GM19239 (cell line): ENCODE data around the gene DRAP1.

ENCODE experiments used
- DNase-seq: peaks from one replicate; pipeline ENCODE4 v3.0.0; 2011; ENCODE audit warnings: low spot score; ENCODE audit not compliant: insufficient read length
- FAIRE-seq: peaks from 2 replicates; lab custom pipeline; 2011; peaks lifted over from hg19 to GRCh38; lab: Jason Lieb, UNC

The DRAP1 gene

DNA sequence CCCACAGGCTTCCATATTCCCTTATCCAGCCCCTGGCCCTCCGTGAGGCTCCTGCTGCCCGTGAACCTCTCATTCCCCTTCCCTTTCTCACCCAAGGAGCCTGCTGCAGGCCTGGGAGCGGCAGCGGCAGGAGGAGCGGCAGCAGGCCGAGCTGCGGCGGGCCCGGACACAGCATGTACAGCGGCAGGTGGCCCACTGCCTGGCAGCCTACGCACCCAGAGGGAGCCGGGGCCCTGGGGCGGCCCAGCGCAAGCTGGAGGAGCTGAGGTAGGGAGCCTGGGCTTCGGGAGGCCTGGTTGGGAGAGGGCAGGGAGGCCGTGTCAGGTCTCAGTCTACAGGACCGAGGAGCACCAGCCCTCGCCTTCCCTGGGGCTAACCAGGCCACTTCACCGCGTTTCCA is 34.2 kb downstream of the DRAP1 start:
- no peak for DNase-seq
- no peak for FAIRE-seq

DNA sequence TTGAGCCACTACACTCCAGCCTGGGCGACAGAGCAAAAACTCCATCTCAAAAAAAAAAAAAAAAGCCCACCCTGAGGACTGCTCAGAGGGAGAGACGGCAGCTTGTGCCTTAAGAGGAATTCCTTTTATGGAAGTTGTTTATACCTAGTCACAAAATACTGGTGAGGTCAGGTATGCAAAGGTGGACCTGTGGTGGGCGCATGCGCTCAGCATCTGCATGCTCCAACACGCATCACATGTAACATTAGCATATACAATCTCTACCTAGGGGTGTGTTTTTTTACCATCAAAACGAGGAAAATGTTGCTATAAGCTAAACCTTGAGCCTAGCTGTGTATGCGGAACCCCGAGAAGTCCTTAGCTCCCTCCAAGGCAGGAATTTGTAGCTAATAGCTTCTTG is 35.5 kb downstream of the DRAP1 start:
- no peak for FAIRE-seq
- DNase-seq: no peak

DNA sequence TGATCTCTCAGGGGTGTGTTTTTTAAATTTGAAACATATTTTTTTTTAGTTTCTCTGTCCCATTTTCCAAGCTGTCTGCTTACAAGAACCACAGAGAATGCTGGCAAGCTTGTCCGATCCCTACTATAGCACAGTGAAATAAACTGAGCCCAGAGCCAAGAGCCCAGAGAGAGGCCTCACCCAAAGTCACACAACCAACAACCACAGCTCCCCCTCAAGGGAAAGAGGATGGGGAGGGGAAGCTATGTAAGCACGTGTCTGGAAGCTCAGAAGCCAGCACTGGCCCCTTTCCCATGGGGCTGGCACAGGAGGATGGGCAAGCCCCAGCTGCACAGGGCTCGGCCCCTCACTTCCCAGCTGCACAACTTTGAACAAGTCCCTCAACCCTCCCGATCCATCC is 39.1 kb downstream of the DRAP1 start:
- no peak for DNase-seq
- no peak for FAIRE-seq

DNA sequence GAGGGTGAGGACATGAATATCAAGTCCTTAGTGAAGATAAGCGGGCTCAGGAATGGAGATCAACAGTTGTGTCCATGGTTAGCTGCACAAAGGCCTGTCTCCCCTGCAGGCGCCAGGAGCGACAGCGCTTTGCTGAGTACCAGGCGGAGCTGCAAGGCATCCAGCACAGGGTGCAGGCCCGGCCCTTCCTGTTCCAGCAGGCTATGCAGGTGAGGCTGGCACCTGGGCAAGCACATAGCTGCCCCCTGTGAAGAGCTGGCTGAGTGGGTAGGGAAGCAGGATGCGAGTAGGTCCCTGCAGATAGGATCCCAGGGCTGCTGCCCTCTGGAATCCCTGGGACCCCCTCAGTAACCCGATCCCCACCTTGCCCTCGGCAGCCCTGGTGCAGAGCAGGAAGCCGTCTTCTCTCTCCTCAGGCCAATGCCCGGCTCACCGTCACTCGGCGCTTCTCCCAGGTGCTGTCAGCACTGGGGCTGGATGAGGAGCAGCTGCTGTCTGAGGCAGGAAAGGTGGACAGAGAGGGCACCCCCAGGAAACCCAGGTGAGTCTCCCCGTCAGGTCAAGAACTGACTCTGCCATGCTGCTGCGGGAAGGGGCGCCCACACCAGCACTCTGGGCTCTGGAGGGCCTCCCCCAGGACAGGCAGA is 39.7 kb downstream of the DRAP1 start:
- DNase-seq (no peak), FAIRE-seq (no peak)

DNA sequence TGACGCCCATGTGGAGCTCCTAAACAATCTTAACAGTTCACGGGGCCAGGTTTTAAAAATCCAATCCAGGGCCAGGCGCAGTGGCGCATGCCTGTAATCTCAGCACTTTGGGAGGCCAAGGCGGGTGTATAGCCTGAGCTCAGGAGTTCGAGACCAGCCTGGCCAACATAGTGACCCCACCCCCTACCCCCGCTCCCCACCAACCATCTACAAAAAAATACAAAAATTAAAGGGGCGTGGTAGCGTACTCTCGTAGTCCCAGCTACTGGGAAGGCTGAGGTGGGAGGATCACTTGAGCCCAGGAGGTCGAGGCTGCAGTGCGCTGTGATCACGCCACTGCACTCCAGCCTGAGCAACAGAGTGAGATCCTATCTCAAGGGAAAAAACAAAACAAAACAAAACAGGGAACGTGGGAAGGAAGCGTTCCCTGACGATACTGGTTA is 41.6 kb downstream of the DRAP1 start:
- FAIRE-seq: no peak
- no peak for DNase-seq

DNA sequence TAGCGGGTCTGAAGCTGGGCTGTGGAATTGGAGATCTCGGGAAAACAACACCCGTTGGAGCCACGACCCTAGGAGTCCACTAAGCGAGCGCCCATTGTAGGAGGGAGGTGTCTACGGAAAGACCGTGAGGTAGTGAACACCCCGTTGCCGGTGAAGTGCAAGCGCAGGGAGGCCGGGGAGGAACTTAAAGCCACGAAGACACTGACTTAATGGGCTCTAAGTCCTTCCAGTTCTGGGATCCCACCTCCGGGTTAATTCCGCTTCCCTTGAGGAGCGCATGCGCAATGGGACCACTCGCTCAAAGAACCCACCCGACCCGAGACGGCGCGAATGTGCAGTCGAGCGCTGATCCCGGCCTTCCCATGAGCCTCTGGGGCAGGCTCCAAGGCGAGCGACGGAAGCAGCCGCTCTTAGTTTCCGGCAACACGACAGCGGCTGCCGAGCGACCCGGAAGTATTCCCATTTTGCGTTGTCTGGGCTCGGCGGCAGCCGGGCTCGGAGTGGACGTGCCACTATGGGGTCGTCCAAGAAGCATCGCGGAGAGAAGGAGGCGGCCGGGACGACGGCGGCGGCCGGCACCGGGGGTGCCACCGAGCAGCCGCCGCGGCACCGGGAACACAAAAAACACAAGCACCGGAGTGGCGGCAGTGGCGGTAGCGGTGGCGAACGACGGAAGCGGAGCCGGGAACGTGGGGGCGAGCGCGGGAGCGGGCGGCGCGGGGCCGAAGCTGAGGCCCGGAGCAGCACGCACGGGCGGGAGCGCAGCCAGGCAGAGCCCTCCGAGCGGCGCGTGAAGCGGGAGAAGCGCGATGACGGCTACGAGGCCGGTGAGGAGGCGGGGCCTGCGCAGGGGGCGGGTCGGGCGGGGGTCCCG is 42.3 kb downstream of the DRAP1 start, which contains the start of gene SART1:
TSS of gene SART1 (plus strand) at position 468 of the 874 bp plus-strand sequence. CDS start at position 515, 47 bp downstream.
- DNase-seq (peak; percentile 99), FAIRE-seq (peak; percentile 98)

DNA sequence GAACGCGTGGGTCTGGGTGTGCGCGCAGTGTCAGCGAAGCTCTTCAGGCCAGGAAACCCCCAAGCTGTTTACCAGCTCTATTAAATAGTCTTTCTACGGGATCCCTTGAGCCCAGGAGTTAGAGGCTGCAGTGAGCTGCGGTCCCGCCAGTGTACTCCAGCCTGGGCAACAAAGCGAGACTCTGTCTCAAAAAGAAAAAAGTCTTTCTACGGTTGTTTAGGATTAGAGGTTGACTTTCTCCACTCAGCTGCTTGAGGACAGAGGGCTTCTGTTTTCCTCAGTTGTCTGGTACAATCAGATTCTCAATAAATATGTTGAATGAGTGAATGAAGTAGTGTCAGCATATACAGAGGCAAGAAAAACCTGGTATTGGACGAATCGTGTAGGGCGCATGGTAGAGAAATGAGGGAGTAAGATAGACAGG is 42.9 kb downstream of the DRAP1 start:
- FAIRE-seq: peak; percentile 37
- no peak for DNase-seq

DNA sequence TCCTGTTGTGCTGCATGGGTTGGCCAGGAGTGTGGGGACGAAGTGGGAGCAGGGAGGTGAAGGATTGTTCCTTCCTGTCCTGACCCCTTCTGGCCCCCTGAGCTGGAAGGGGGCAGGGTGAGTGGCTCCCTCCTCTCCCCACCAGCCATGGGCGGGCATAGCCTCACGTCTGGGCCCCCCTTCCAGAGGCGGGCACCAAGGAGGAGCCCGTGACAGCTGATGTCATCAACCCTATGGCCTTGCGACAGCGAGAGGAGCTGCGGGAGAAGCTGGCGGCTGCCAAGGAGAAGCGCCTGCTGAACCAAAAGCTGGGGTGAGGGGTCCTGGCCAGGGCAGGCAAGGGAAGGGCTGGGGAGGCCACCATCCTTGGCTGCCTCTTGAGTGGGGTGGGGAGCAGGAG is 45.7 kb downstream of the DRAP1 start:
- no peak for DNase-seq
- no peak for FAIRE-seq

DNA sequence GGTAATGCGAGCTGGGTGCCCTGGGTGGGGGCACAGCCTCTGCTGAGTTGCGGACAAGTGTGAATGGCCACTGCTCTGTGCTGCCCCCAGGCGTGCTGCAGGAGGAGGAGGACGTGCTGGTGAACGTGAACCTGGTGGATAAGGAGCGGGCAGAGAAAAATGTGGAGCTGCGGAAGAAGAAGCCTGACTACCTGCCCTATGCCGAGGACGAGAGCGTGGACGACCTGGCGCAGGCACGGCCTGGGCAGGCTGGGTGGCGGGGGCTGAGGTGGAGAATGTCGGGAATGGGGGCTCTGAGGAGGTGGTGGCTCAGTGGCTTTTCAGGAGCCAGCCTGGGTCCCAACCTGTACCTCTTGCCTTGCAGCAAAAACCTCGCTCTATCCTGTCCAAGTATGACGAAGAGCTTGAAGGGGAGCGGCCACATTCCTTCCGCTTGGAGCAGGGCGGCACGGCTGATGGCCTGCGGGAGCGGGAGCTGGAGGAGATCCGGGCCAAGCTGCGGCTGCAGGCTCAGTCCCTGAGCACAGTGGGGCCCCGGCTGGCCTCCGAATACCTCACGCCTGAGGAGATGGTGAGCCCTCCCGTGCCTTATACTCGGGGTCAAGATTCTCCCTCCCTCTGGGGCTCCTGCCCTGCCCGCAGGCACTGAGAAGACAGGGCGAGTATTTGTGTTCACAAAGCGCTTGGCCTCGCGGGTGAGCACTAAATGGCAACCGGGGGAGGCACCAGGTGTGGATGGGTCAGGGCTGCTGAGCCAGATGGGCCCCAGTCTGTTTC is 46.9 kb downstream of the DRAP1 start:
- DNase-seq (no peak), FAIRE-seq (no peak)

DNA sequence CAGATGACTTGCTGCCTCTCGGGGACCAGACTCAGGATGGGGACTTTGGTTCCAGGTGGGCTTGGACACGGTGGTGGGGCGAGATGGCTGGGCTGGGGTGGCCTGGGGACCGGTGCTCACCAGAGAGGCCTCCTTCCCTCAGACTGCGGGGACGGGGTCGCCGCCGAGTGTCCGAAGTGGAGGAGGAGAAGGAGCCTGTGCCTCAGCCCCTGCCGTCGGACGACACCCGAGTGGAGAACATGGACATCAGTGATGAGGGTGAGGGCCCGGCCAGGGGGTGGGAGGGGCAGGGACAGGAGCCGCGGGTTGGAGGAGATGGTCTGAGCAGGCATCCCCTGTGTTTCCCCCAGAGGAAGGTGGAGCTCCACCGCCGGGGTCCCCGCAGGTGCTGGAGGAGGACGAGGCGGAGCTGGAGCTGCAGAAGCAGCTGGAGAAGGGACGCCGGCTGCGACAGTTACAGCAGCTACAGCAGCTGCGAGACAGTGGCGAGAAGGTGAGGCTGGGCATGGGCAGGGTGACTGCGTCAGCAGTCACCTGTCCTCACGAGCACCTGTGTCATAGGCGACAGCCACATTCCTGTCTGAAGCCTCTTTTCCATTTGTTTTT is 48.2 kb downstream of the DRAP1 start:
- FAIRE-seq: no peak
- no peak for DNase-seq

DNA sequence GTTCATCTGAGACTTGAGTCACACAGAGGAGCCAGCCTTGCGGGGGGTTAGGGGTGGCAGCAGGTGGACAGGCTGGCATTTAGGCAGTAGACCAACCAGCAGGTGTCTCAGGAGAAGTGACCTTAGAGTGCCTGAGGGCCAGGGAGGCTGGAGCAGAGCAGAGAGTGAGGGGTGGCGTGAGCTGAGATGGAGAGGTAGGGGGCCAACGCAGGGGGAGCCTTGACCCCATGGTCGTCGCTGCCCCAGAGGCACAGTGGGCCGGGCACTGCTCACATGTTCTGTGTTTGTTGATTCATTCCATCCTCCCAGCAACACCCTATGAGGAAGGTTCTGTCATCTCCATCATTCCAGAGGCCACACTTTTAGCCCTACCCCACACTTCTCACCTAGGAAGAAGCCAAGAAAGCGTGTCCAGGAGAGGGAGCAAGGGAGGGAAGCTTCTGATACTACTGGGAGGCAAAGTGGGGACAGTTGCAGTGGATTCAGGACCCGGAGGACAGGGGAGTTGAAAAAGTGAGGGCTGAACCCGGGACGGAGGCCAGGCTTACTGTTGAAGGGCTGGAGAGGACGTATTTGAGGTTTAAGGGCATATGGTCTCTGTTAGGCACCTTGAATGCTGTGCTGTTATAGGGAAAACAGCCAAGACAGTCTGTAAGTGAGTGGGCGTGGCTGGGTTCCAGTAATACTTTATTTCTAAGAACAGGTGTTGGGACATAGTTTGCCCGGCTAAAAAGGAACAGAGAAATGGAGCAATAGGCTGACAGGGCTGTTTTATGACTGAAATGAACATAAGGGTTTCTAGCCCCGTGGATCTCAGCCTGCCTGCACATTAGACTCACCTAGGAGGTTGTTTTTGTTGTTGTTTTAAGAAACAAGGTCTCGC is 49.6 kb downstream of the DRAP1 start:
- FAIRE-seq: no peak

More for the DNA sequence above, 49.6 kb downstream of the DRAP1 start:
- DNase-seq: no peak
